ENCODE results near the gene DAPK1.

DAPK1 gene

DNA sequence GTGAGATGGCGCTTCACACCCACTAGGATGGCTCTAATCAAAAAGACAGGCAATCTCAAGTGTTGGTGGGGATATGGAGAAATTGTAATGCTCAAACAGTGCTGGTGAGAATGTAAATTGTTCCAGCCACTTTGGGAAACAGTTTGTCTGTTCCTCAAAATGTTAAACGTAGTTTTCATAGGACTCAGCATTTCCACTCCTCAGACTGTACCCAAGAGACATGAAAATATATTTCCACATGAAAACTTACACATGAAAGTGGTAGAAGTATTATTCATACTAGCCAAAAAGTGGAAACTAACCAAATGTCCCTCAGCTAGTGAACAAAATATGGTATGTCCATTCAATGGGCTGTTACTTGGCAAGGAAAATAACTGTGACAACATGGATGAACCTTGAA, 120.6 kb downstream of the DAPK1 start:
- DNase-seq: no peak

DNA sequence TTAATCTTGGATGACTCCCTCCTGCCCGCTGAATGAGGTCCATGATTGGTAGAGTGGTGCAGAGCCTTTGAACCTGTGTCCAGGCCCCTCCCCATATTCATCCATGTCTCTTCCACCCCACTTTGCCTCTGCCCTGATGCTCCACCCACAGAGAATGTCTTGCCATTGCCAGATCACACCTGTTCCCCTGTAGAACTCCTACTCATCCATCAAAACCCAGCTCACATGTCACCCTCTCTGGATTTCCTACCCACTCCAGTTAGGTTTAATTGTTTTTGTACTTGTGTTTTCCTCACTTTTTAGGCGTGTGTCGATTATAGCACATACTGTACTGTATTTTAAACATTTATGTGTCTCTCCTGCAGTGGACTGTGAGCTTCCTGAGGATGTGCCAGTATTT, 121.3 kb downstream of the DAPK1 start:
- DNase-seq: no peak

DNA sequence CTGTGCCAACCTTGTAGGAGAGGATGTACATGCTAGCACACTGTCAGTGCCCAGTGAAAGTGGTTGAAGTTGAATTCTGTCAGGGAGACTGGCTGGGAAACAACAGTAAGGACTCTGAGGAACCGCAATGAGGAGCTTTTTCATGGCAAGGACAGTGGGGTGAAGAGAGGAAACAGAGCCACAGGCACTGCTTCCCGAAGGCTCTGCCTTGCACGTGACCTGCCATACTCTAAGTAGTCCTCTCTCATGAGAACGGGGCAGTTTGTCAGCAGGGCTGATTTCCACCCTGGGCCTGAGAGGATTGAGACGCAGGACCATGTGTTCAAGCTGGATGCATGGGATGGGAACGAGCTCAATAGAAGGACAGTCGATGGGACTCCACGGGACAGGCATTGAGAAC, 121.7 kb downstream of the DAPK1 start:
- no peak for DNase-seq

DNA sequence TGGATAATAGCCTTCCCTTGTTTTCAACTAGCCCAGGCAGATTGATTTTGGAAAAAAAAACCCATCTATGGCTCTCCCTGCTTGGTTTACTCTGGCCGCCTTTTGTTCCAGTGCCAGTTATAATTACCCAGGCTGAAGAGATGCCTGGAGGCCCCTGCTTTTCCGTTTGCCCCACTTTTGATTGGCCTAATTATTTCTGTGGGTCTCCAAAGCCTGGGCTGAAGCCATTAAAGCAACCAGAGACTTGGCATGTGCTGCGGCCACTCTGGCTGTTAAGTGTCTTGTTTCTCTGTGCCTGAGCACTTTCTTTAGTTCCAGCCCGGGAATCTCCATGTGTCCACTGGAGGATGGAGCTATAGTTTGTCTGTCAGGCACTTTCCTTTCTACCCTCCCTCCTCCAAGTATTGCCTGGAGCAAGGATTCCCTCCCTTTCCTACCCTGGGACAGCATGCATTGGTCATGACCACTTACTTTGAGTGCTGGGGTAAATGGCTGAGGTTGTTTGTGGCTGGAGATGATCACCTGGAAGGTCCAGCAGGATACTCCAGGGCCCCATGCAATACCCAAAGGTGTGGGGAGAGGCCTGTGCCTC, 123.2 kb downstream of the DAPK1 start:
- DNase-seq: no peak

DNA sequence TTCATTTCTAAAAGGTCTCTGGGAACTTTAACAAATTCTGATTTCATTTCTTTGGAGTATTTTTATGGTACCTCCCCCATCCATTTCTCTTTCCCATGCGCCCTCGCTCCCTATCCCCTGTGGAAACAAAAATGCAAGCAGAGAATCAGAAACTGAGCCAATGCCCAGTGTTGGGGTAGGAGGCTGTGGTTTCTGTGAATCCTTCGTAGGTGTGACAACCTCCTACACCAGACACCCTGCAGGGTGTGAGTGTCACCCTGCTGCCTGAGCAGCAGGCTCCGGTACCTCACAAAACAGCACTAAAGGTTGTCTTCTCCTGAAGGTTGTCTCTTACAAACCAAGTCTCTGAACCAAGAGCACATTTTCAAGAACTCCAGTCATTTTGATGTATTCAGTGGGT, 124.4 kb downstream of the DAPK1 start:
- no peak for DNase-seq

DNA sequence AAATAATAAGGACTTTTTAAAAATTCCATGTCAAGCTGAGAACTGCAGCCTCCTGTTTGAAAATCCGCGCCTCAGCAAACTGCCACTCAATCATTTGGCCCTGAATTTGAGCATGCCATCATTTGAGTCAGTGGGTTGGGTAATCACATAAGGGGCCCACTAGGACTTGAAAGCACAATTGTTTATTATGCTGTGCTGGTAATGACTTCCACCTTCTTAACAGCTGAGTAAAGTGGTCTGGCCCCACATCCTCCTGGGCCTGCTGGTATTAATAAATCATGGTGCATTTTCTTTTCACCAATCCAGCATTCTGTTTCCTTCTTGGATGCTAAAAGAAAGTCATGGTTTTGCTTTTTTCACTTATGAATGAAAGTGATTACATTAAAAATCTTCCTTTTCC, 125.3 kb downstream of the DAPK1 start:
- DNase-seq: no peak

DNA sequence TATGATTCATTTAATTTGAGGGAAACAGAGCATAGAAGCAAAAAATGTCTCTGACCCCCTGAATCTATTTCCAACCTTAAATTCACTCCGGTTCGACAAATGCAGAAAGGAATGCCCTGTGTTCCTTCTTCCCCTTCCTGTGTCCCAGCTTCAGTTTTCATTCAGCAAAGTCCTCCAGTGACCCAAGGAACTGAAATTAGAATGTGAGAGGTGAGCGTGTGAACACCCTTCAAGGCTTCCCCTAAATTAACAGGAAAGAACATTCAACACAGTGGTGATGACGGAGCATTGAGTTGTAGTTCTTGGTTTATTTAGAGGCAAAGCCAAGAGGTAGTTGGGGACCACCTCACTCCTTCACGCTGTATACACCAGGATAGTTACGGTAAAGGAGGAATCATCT, 130.7 kb downstream of the DAPK1 start:
- DNase-seq: no peak

DNA sequence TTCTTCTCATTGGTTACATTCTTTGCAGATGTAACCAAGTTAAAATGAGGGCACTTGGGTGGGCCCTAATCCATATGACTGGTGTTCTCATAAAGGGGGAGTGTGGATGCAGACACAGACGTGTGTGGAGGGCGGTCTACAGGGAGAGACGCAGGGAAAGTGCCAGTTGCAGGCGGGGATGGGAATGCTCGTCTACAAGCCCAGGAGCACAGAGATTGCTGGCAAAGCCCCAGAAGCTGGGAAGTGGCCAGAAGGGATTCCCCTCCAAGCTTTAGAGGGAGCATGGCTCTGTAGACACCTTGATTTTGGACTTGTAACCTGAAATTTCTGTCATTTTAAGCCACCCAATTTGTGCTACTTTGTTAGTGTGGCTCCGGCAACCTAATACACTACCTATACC, 131.4 kb downstream of the DAPK1 start:
- DNase-seq: no peak

DNA sequence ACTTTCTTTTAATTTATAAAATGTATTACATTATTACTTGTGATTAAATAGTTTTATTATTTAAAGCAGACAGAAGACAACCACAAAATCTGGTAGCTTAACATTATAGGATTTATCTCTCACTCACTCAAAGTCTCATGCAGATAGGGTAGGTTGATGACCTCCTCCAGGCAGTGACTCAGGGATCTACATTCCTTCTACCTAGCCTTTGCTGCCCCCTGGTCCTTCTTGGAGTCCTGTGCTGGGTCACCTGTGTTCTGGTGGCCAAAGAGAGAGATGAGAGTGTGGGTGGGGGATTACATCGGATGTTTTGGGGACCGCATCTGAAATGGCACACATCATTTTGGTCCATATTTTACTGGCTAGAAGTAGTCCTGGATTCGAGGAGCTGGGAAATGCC, 132.6 kb downstream of the DAPK1 start:
- DNase-seq: no peak

DNA sequence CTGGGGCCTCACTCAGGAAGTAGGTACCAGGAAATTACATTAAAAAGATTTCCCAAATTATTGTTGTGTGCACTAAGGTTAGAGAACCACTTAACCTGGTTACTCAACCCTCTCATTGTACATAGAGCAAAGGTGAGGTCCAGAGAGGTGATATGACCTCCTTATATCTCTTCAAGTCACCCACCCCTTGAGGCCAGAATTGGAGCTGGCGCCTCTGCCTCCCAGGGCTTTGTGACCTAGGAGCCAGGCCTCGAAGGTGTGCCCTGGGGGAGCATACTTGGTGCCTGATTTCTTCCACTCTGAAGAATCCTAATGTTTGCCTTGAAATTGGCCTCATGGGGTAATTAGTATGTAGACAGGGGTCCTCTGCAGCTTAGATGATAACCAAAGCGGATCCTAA, 133.2 kb downstream of the DAPK1 start:
- no peak for DNase-seq

DNA sequence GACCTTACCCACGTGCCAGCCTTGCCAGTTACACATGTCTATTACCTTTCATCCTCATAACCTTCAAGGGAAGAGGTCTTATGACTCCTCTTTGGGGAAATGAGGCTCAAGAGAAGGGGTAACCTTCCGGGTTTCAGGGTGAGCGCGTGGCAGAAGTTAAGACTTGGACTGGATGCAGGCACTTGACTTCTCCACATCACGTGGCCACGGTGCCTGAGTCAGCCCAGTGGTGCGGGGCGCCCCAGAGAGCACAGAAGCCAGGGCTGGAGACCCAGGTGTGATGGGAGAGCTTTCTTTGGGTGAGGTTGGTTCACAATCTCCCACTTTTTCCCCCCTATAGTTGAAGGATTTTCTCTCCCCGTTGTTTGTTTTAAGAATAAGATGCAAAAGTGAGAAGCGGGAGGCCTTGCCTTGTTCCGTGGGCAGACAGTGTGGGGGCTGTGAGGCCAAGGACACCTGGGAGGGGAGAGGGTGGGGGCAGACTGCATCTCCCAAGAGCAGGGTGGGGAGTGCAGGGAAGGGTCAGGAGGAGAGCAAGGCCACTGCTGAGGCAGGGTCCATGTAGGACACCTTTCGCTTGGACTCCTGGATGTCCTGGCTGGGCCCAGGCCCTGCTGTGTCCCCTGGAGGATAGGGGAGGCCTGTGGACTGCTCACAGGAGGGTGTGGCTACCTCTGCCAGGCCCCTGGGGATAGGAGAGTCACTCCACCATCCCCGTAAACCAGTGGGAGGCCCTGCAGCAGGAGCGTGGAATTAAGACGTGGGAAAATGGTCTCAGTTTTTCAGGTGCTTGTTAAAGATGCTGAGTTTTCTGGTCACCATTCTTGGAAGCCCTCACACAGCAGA, 138.2 kb downstream of the DAPK1 start:
- no peak for DNase-seq

DNA sequence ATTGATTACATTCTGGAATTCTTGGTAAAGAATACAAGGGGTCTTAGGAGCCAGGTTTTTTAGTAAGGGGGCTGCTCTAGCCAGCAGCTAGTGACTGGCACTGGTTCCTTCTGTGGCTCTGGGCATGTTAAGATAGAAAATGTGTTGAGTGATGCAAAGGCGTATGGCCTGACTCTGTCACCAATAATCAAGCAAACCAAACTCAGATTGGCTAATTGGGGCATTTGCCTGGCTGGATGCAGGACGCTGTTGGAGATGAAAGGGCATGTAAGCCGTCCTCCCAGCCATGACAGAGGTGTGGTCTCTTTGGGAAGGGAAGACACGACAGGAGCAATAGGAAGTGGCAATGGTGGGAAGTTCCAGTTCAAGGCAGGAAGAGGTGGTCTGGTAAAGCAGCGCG, 140.6 kb downstream of the DAPK1 start:
- DNase-seq: no peak

DNA sequence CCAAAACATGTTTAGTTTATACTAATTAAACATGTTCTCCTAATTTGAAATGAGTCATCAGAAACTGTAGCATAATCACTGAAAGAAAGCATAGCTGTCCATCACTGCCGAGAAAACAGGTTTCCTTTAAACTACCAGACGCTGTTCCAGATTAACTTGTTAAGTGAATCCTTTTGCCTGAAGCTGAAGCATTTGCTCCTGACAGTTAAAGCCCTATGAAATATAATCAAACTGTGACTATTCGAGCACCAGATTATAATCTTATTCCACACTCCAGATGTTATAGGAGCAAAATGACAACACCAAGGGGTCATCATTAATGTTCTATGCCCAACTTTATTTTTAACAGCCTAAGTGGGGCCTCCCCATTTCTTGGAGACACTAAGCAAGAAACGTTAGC, 142.3 kb downstream of the DAPK1 start:
- DNase-seq: no peak

DNA sequence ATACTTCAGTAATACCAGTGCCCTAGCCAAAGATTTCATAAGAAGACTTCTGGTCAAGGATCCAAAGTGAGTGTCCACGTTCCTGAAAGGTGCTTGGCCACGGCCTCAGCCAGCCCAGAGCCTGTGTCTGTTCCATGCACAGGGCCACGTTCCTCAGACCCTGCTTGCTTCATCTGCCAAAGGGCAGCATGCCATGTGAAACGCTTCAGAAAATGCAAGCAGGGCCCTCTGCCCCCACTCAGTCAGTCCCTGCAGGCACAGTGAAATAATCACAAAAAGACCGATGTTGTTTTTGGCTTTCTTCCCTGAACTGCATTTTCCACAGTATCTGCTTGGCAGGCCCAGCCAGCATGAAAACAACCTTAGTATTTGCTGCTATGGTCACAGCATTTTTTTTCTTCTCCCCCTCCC, 142.7 kb downstream of the DAPK1 start:
- no peak for DNase-seq

DNA sequence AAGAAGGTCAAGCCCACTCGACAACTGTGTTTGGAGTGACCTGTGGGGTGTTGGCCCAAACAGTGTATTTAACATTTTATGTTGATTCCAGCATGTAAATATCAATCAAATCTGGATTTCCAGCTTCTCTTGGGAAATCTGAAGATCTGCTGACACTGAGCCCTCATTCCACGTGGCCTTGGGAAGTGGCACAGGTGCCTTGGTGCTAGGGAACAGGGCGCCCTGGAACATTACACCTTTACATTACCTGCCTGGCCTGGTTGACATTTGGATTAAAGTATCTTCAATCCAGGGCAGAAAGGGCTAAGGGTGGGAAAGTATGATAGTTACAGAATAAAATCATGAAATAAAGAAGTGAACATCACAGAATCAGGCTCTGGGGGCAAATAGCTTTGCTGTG, 143.4 kb downstream of the DAPK1 start:
- no peak for DNase-seq

DNA sequence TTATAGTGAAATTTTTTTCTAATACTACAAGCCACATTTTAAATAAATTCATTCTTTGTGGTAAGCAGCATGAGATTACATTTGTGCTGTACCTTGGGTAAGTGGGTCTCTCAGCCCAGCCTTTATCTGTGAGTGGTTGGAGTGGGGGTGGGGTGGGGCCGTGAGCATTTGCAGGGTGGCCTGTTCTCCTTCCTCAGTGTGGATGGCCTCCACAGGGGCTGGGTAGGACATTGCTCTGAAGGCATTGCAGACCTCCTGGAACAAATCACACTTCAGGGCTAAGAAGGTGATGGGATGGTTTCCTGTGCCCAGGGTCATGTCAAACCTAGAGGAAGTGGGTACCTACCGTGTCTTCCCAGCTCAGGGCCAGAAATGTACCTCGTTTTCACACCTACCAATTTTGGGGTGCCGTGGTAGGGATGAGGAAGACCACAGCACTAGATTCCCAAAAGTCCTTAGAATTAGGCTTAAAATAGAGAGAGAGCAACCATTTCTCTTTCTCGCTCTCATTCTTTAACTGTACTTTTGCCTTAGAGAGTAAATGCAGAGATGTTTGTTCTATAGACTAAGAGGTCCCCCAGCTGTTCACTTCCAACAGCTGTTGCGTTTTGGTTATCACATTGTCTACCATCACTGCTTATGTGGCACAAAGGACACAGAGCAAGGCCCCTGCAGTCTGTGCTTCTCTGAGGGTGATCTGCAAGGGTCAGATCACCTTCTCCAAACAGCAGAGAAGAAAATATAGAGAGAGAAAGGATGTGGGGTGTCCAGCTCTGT, 144.9 kb downstream of the DAPK1 start:
- DNase-seq: no peak

DNA sequence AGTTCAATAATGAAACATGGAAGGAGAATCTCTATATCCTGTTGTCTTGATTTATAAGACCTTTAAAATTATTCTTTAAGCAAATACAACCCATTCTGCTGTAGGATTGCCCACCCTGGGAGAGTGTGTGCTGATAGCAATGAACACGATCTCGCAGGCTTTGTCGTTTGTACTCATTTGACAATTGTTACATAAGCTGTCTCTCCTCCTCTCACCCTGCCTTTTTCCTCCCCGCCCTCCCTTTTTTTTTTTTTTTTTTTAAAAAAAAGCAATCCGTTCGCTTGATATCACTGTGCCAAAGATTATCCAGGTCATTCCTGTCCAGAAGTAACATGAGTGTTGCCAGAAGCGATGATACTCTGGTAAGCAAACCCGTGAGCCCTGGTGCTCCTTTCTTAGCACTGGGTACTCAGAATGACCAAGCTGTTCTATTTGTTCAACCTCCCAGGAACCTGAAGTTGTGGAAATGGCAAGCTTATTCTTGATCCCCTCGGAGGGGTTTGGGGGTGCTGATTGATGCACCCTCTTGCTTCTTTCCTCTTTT, 145.5 kb downstream of the DAPK1 start:
- no peak for DNase-seq

DNA sequence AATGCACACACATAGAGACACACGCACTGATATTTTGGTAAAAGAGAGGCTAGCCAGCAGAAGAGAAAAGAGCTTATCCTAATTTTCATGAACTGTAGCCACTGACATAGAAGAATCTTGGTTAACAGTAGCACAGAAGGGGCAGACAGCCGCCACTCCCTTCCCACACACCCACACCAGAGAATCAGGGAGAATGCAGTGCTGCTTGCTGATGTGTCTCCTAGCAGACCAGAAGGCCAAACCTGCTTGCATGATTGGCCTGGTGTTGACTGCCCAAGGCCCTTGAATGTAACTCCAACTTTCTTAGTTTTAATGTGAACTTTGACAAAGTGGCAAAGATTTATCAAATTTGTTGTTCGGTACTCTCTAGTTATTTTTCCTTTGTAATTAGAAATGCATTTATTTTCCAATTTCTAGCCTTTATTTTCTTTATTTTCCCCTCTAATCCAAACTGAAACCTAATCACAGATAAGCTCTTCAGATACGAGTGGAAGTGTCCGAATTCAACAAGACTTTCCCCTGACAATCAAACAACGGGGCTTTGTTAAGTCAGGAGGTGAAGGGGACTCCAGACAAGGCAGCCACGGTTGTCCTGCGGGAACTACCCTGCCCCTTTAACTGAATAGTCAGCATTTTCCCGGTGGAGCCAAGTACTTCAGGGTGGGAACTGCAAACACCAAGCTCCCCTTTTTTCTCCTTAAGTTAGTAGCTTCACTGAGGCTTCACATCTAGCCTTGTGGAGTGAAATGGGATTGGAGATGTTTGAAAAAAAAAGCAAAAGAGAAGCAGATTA, 146.3 kb downstream of the DAPK1 start:
- no peak for DNase-seq

DNA sequence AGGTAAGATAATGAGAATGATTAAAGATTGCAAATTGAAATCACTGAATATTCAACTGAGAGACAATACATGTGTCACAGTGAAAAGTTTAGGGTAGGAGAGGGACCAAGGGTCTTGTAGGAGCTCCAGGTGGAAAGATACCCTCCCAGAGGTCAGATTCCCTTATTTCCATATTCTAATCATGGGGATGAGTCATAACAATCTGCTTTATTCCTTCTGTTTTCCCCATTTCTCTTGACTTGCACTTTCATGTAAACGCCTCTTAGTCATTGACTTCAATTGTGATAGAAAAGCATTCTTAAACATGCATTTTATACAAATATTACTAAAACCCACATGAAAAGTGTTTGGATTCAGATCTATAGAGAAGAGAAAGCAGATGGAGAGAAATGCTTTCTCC, 147.0 kb downstream of the DAPK1 start:
- no peak for DNase-seq

DNA sequence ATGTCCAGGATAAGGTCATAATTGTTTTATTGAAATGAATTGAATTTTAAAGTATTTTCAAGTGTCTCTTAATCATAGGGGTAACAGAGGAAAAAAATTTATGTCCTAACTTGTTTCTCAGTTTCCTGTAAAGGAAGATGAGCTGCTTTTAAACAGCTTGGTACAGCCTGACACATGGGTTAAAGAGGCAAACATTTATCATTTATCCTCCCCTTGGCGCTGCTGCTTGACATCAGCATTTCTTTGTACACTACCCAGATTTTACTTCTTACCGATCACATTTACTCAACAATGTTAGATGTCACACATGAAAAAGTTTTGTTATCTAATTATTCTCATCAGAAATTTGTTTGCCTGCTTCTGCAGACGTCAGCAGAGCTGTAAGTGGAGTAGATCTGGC, 148.9 kb downstream of the DAPK1 start:
- no peak for DNase-seq

DNA sequence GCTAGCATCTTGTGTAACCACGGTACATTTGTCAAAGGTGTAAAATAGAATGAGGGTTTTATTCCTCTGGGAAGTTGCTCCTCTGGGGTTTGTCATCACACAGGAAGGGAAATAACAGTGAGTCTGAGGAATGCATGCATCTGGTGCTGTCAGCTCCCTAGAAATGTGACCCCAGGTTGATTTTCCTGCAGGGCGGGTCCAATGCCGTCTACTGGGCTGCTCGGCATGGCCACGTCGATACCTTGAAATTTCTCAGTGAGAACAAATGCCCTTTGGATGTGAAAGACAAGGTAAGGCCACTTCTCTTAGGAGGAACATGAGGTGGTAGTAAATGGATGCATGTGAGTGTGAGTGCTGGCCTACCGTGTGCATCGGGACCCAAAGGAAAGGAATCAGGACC, 149.4 kb downstream of the DAPK1 start:
- DNase-seq: no peak

DNA sequence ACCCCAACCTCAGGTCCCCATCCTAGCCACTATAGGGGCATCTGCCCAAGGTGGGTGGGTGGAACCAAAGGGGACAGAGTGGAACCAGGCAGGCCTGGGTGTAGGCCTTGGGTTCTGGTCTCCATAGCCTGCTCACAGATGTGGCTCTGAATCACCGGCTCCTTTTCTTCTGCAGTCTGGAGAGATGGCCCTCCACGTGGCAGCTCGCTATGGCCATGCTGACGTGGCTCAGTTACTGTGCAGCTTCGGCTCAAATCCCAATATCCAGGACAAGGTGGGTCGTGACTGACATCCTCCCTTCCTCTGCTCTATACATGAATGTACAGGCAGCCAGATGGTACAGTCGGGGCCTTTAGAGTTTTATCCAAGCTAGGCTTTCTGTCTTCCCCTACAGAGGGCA, 150.9 kb downstream of the DAPK1 start:
- DNase-seq: no peak

Measured in 8988T (cell line).